GM23338 (cell line): Measurements from ENCODE around the gene PGAP3. TPM values are rescaled to one million over a fixed set of nuclear protein-coding genes. Genes with fewer than 3 reads are reported as not detected.

Source experiments
- ATAC-seq: fragments of 200-7000 bp; cut with Tn5 transposase; 3 replicates; pipeline ENCODE4 v1.9.1; 2020
- DNase-seq: peaks from one replicate; pipeline ENCODE4 v3.0.0-alpha.2; 2015; ENCODE audit warnings: low spot score
- H2AFZ ChIP-seq: fragments of 200-600 bp; sonication (generic); 2 replicates; pipeline ENCODE4 v1.8.0; 2016; ENCODE audit warnings: antibody characterized with exemption, mild to moderate bottlenecking, moderate library complexity
- H3F3A ChIP-seq: fragments of 200-600 bp; sonication (generic); replicated peaks from 2 replicates; pipeline ENCODE4 v1.8.0; 2017; ENCODE audit warnings: antibody characterized with exemption, mixed run types, low read depth
- H3K27ac ChIP-seq: fragments of 200-600 bp; sonication (generic); 2 replicates; pipeline ENCODE4 v1.6.1; 2016; ENCODE audit warnings: low read depth
- H3K27me3 ChIP-seq: fragments of 200-600 bp; sonication (generic); 2 replicates; pipeline ENCODE4 v1.8.0; 2016; ENCODE audit warnings: mild to moderate bottlenecking, mixed run types, moderate library complexity; ENCODE audit not compliant: insufficient read depth
- H3K36me3 ChIP-seq: fragments of 200-600 bp; sonication (generic); 2 replicates; pipeline ENCODE4 v1.8.0; 2016; ENCODE audit warnings: mild to moderate bottlenecking; ENCODE audit not compliant: insufficient read depth
- H3K4me1 ChIP-seq: fragments of 200-600 bp; sonication (generic); 2 replicates; pipeline ENCODE4 v1.8.0; 2016; ENCODE audit warnings: mild to moderate bottlenecking, moderate library complexity; ENCODE audit not compliant: insufficient read depth
- H3K4me2 ChIP-seq: fragments of 200-600 bp; sonication (generic); 2 replicates; pipeline ENCODE4 v1.7.1; 2017; ENCODE audit warnings: mixed run types
- H3K4me3 ChIP-seq: fragments of 200-600 bp; sonication (generic); 2 replicates; pipeline ENCODE4 v1.6.1; 2016; ENCODE audit warnings: mixed run types
- H3K79me2 ChIP-seq: fragments of 200-600 bp; sonication (generic); replicated peaks from 2 replicates; pipeline ENCODE4 v1.8.0; 2017; ENCODE audit warnings: mild to moderate bottlenecking; ENCODE audit not compliant: insufficient read depth
- H3K9me2 ChIP-seq: fragments of 200-600 bp; sonication (generic); 2 replicates; pipeline ENCODE4 v1.8.0; 2017; ENCODE audit not compliant: insufficient read depth
- H4K20me1 ChIP-seq: fragments of 200-600 bp; sonication (generic); replicated peaks from 2 replicates; pipeline ENCODE4 v1.8.0; 2017; ENCODE audit warnings: mild to moderate bottlenecking; ENCODE audit not compliant: insufficient read depth
- H3K27ac Mint-ChIP-seq: 2 replicates; pipeline ENCODE4 v1.8.0; 2020; ENCODE audit warnings: inconsistent platforms, mild to moderate bottlenecking, moderate library complexity, mixed read lengths
- H3K27me3 Mint-ChIP-seq: 3 replicates; pipeline ENCODE4 v1.8.0; 2022; ENCODE audit warnings: low read depth, mild to moderate bottlenecking, moderate library complexity, mixed read lengths, inconsistent platforms; ENCODE audit not compliant: insufficient read depth, poor library complexity
- H3K36me3 Mint-ChIP-seq: 3 replicates; pipeline ENCODE4 v1.8.0; 2021; ENCODE audit warnings: low read depth, mild to moderate bottlenecking, inconsistent platforms, moderate library complexity, mixed read lengths
- H3K4me1 Mint-ChIP-seq: 3 replicates; pipeline ENCODE4 v1.8.0; 2020; ENCODE audit warnings: mild to moderate bottlenecking, inconsistent platforms, mixed read lengths
- H3K4me3 Mint-ChIP-seq: 3 replicates; pipeline ENCODE4 v1.8.0; 2021; ENCODE audit warnings: moderate library complexity, mild to moderate bottlenecking, inconsistent platforms, mixed read lengths
- H3K9me3 Mint-ChIP-seq: 3 replicates; pipeline ENCODE4 v1.8.0; 2020; ENCODE audit warnings: moderate library complexity, mild to moderate bottlenecking, inconsistent platforms, mixed read lengths
- EZH2 ChIP-seq: fragments of 200-600 bp; sonication (generic); IDR thresholded peaks from one replicate; pipeline ENCODE4 v1.8.0; 2017; ENCODE audit warnings: antibody characterized with exemption, mild to moderate bottlenecking, low read depth; ENCODE audit not compliant: unreplicated experiment
- NANOG ChIP-seq: IDR thresholded peaks from 2 replicates; pipeline ENCODE4 v1.6.1; 2016; ENCODE audit warnings: antibody characterized with exemption, borderline replicate concordance
- POLR2AphosphoS5 ChIP-seq: IDR thresholded peaks from 2 replicates; pipeline ENCODE4 v1.6.1; 2016; ENCODE audit warnings: antibody characterized with exemption, low read depth
- STAT1 ChIP-seq: IDR thresholded peaks from one replicate; pipeline ENCODE4 v1.6.1; 2016; ENCODE audit warnings: antibody characterized with exemption; ENCODE audit not compliant: unreplicated experiment
- polyA plus RNA-seq: library from polyadenylated mRNA; unstranded; fragments of >200 nt; fragmentation: Nextera tagmentation; extraction: Ambion mirVana; gene quantifications from 2 replicates; pipeline ENCODE4 v1.2.1, GENCODE V29; 2016
- total RNA-seq: library from RNA; depleted of rRNA; stranded (reverse); fragments of >200 nt; shearing (Covaris generic); gene quantifications from 2 replicates; pipeline ENCODE4 v1.2.3, GENCODE V29; 2014
- TF ChIP-seq, protein P1 (sequence below): IDR thresholded peaks from one replicate; pipeline ENCODE4 v1.6.1; 2018; ENCODE audit warnings: antibody characterized with exemption; ENCODE audit not compliant: unreplicated experiment

PGAP3 gene
- total and polyA plus RNA-seq, 2 experiments from 2014 or later = 7.0 to 10.7 TPM

DNA sequence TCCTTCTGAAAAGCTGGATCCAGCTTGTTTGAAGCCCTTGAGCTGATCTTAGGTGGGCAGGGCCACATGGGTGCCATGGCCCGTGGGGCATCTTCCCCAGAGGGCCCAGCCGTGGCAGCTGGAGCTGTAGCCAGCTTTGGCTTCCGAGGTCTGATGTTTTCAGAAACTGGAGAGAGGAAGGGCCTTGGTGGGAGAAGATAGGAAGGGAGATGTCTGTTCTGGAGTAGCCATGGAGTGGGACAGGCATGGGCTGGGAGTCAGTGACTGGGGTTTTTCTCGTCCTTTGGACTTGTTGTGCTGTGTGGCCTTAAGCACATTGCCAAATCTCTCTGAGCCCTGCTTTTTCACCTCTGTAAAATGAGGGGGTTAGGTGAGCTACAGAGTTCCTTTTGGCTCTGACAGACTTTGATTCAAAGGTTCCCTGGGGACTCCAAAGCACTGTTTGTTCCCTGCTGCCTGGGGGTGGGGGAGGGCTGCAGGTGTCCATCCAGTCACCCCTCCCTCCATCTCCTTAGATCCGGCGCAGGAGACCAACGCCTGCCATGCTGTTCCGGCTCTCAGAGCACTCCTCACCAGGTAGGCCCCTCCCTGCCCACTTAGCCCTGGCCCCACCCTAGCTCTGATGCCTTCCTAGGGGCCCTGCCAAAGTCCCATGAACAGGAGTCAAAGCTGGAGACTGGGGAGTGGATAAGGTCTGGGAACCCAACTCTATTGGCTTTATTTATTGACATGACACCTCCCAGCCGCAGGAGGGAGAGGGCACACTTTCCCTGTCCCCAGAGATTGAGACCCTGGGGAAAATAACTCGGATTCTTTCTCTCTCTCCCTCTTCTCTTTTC, 59.0 kb downstream of the PGAP3 start:
- DNase-seq (no peak), ATAC-seq (no peak)
- peak overlapping the region; percentile 95 for H3K4me2 ChIP-seq
- peak overlapping the region; percentile 20; the same call in 1 of the 3 replicates for H3K4me3 Mint-ChIP-seq
- no peaks in the 10 kb centered on the region for H3K79me2 ChIP-seq
- H3K27me3 Mint-ChIP-seq = peaks cover 57% of the 10 kb centered on the region
- 0 out of 2 replicates have a peak, but pooled peaks cover 10% of the 10 kb centered on the region for H3F3A ChIP-seq
- TF ChIP-seq STAT1 = no peak
- TF ChIP-seq, protein P1, sequence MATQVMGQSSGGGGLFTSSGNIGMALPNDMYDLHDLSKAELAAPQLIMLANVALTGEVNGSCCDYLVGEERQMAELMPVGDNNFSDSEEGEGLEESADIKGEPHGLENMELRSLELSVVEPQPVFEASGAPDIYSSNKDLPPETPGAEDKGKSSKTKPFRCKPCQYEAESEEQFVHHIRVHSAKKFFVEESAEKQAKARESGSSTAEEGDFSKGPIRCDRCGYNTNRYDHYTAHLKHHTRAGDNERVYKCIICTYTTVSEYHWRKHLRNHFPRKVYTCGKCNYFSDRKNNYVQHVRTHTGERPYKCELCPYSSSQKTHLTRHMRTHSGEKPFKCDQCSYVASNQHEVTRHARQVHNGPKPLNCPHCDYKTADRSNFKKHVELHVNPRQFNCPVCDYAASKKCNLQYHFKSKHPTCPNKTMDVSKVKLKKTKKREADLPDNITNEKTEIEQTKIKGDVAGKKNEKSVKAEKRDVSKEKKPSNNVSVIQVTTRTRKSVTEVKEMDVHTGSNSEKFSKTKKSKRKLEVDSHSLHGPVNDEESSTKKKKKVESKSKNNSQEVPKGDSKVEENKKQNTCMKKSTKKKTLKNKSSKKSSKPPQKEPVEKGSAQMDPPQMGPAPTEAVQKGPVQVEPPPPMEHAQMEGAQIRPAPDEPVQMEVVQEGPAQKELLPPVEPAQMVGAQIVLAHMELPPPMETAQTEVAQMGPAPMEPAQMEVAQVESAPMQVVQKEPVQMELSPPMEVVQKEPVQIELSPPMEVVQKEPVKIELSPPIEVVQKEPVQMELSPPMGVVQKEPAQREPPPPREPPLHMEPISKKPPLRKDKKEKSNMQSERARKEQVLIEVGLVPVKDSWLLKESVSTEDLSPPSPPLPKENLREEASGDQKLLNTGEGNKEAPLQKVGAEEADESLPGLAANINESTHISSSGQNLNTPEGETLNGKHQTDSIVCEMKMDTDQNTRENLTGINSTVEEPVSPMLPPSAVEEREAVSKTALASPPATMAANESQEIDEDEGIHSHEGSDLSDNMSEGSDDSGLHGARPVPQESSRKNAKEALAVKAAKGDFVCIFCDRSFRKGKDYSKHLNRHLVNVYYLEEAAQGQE = no peak
- TF ChIP-seq NANOG = no peak
- H4K20me1 ChIP-seq = no peaks in the 10 kb centered on the region
- no peaks in the 10 kb centered on the region; the same call in 2 of the 3 replicates for H3K9me3 Mint-ChIP-seq
- peaks cover 50% of the 10 kb centered on the region for H3K4me1 ChIP-seq
- H3K27me3 ChIP-seq = peaks cover 54% of the 10 kb centered on the region
- H3K4me1 Mint-ChIP-seq = peaks cover 75% of the 10 kb centered on the region
- H3K4me3 ChIP-seq = peak overlapping the region; percentile 91; the same call in 1 of the 2 replicates
- 0 out of 3 replicates have a peak, but pooled peaks cover 2% of the 10 kb centered on the region for H3K36me3 Mint-ChIP-seq
- no peak overlapping the region for H3K27ac Mint-ChIP-seq
- H3K36me3 ChIP-seq = no peaks in the 10 kb centered on the region
- no peaks in the 10 kb centered on the region for H3K9me2 ChIP-seq
- no peak overlapping the region for H3K27ac ChIP-seq
- H2AFZ ChIP-seq = no peak overlapping the region

DNA sequence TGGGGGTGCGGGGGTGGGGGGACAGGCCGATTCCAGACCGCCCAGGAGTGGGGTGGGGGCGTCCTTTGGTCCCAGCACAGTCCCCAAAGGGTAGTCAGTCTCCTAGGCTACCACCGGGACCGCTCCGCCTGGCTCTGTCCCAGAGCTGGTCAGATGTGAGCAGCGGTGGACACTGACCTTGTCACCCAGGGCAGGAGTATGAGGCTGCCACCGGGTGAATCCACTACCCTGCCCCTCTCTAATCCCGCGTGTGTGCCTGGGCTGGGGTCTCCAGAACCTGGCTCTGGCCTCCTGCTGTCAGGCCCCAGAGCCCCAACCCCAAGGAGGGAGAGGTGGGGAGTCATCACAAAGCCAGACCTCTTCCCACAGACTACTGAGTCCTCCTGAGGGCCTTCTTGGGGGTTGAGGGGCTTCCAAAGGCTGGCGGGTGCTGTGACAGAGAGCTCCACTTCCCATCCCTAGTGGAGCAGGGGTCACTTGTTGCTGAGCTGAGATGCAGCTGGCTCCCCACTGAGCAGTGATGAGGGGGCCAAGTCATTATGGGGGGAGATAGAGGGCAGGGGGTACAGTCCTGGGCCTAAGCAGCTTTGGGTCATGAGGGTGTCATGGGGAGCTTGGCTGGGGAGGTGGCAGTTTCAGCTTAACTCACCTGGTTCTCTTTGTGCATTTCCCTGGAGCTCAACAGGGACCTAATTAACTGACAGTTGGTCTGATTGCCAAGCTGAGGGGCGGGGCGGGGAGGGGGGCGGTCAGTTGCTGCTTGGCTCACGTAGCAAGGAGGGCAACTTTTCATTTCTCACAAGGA, 59.9 kb downstream of the PGAP3 start:
- ATAC-seq (peak; percentile 4), DNase-seq (peak; percentile 38)
- Histone ChIP-seq H3F3A (0 out of 2 replicates have a peak, but pooled peaks cover 10% of the 10 kb centered on the region), H3K79me2 (no peaks in the 10 kb centered on the region), H3K4me3 (peak overlapping the region; percentile 91), H4K20me1 (no peaks in the 10 kb centered on the region), H3K9me2 (no peaks in the 10 kb centered on the region), H3K27me3 (peaks cover 64% of the 10 kb centered on the region), H3K36me3 (no peaks in the 10 kb centered on the region), H3K4me2 (peak overlapping the region; percentile 95), H3K27ac (no peak overlapping the region), H2AFZ (no peak overlapping the region), H3K4me1 (peaks cover 55% of the 10 kb centered on the region)
- peak overlapping the region; percentile 86 for H3K4me3 Mint-ChIP-seq
- 0 out of 3 replicates have a peak, but pooled peaks cover 2% of the 10 kb centered on the region for H3K36me3 Mint-ChIP-seq
- no peak for TF ChIP-seq NANOG
- TF ChIP-seq EZH2 = peak; percentile 4
- TF ChIP-seq POLR2AphosphoS5 = no peak
- H3K9me3 Mint-ChIP-seq = no peaks in the 10 kb centered on the region; the same call in 2 of the 3 replicates
- peaks cover 74% of the 10 kb centered on the region for H3K4me1 Mint-ChIP-seq
- H3K27ac Mint-ChIP-seq = no peak overlapping the region
- H3K27me3 Mint-ChIP-seq = peaks cover 60% of the 10 kb centered on the region
